Adrenal gland (tissue), 12 donors: ENCODE results near the gene PCK1. TPM values are rescaled to one million over a fixed set of nuclear protein-coding genes. Genes with fewer than 3 reads are reported as not detected.

ENCODE experiments used
- DNase-seq, 7 donors: peaks; one replicate each; pipeline ENCODE4 v3.0.0-alpha.2; 2019 to 2020
- H3K27ac ChIP-seq, 5 donors: fragments of 200-600 bp; sonication (generic) in 4 of 5; 1 replicate in 3 of 5; 2 replicates in 2 of 5; pipeline versions ENCODE4 v1.5.1 to v1.8.0; 2016 to 2020; ENCODE audit warnings: mild to moderate bottlenecking in 1 of 5
- H3K27me3 ChIP-seq: fragments of 200-600 bp; 2 replicates; pipeline ENCODE4 v1.8.0; 2021
- H3K36me3 ChIP-seq, 2 donors: fragments of 200-600 bp; replicated peaks in 1 of 2; 1 replicate in 1 of 2; 2 replicates in 1 of 2; pipeline versions ENCODE4 v1.5.1 to v1.8.0; 2018 to 2022
- H3K4me1 ChIP-seq, 2 donors: fragments of 200-600 bp; replicated peaks in 1 of 2; 1 replicate in 1 of 2; 2 replicates in 1 of 2; pipeline versions ENCODE4 v1.5.1 to v1.8.0; 2018 to 2021
- H3K4me3 ChIP-seq, 4 donors: fragments of 200-600 bp; sonication (generic) in 3 of 4; one replicate each; pipeline ENCODE4 v1.5.1; 2016 to 2018
- H3K9me3 ChIP-seq, 3 donors: fragments of 200-600 bp; sonication (generic) in 1 of 3; replicated peaks in 1 of 3; 1 replicate in 2 of 3; 2 replicates in 1 of 3; pipeline versions ENCODE4 v1.5.1 to v1.8.0; 2016 to 2021
- POLR2A ChIP-seq, 2 donors: fragments of 450-650 bp; IDR thresholded peaks; one replicate each; pipeline ENCODE4 v1.6.1; 2017; ENCODE audit warnings: antibody characterized with exemption in 2 of 2, mild to moderate bottlenecking in 2 of 2, moderate library complexity in 1 of 2
- WGBS, 4 donors: extraction: QIAGEN DNeasy Blood & Tissue Kit in 2 of 4; methylation state at CpG; one replicate each; pipeline versions ENCODE4 v1.1.5 to v1.1.7; 2013 to 2017; 5-methylcytosine and 5-hydroxymethylcytosine counted together
- intact Hi-C, 2 donors: fragments of 100-400 bp; cut with DNase I; formaldehyde crosslinking; loops; one replicate each; pipeline versions ENCODE4 v1.14.1 to v1.15.0; 2022 to 2023
- polyA plus RNA-seq, 3 donors: library from polyadenylated mRNA; stranded (reverse); fragments of 200-250 nt in 2 of 3; fragments of 350-450 nt in 1 of 3; fragmentation: Illumina TruSeq in 1 of 3; extraction: RNeasy Lipid Tissue Mini Kit (QIAGEN cat#74804) in 1 of 3; gene quantifications; one replicate each; pipeline ENCODE4 v1.2.3, GENCODE V29; 2013 to 2014
- total RNA-seq, 9 donors: library from RNA; depleted of rRNA in 4 of 9; stranded (reverse); fragments of >200 nt in 4 of 9; fragments of 120-200 nt in 1 of 9; fragmentation: NEBNext Ultra II Directional in 1 of 9; extraction: Animal tissue kit (Norgen Biotek cat#: 25700) in 1 of 9; gene quantifications; one replicate each; pipeline versions ENCODE4 v1.1.0 to v1.2.4, GENCODE V29; 2013 to 2023
- TF ChIP-seq, protein P1 (sequence below), 6 experiments: fragments of 450-650 bp in 4 of 6; fragments of 200-600 bp in 2 of 6; sonication (generic) in 1 of 6; IDR thresholded peaks; 1 replicate in 5 of 6; 2 replicates in 1 of 6; pipeline versions ENCODE4 v1.5.1 to v1.8.0; 2016 to 2021; ENCODE audit warnings: antibody characterized with exemption in 6 of 6, mild to moderate bottlenecking in 2 of 6, moderate library complexity in 1 of 6
- donor health status: healthy with polysubstance abuse.
- donor health status: Bipolar disorder and iron deficiency.
- donor health status: DM: yes; HTN: yes; CAD: no.
- donor health status: DM: no; HTN: no; CAD: no.
- donor health status: DM: no; HTN: no; CAD: no.
- donor health status: DM: yes; HTN: yes; CAD: no.

PCK1 gene
- total and polyA plus RNA-seq, 12 donors: 0.06 to 5.4 (median 0.65) TPM

DNA sequence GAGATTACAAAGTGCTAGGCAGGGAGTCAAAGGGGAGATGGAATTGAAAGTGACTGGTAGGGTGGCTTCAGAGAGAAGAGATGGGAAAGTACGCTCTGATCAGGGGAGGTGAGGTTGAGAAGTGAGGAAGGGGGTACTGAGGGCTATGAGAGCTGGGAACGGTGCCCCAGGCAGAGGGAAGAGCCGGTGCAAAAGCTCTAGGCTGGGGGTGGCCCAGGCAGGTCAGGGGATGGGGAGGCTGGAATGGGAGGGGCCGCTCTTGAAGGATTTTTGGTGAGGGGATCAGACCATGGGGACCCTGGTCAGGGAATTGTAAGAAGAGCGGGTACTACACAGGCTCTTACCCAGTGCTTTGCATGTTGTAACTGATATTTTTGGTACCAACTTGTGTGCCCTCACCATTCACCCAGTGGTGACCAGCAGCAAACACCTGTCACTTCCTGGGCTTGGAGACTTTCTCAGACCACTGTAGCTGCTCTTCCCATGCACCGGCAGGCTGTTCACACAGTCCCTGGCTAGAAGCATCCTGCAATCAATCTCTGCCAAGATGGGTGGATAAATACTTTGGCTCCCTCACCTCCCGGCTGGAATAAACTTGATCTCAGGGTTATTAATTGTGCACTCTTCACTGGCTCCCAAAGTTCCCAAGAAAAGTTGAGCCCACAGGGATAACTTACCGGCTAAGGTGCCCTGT is 24.0 kb downstream of the PCK1 start:
- no peak overlapping the region for H3K27ac ChIP-seq
- intact Hi-C loops: no loop called here
- DNase-seq: no peak
- H3K36me3 ChIP-seq: no peaks in the 10 kb centered on the region
- peaks cover 11% of the 10 kb centered on the region for H3K27me3 ChIP-seq
- H3K4me1 ChIP-seq: peaks cover 0 to 2% of the 10 kb centered on the region in 2 donors
- H3K9me3 ChIP-seq: no peaks in the 10 kb centered on the region
- TF ChIP-seq, protein P1, sequence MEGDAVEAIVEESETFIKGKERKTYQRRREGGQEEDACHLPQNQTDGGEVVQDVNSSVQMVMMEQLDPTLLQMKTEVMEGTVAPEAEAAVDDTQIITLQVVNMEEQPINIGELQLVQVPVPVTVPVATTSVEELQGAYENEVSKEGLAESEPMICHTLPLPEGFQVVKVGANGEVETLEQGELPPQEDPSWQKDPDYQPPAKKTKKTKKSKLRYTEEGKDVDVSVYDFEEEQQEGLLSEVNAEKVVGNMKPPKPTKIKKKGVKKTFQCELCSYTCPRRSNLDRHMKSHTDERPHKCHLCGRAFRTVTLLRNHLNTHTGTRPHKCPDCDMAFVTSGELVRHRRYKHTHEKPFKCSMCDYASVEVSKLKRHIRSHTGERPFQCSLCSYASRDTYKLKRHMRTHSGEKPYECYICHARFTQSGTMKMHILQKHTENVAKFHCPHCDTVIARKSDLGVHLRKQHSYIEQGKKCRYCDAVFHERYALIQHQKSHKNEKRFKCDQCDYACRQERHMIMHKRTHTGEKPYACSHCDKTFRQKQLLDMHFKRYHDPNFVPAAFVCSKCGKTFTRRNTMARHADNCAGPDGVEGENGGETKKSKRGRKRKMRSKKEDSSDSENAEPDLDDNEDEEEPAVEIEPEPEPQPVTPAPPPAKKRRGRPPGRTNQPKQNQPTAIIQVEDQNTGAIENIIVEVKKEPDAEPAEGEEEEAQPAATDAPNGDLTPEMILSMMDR (IDR thresholded peaks at IDR 0.05): no peak
- TF ChIP-seq POLR2A (IDR thresholded peaks at IDR 0.05): no peak
- H3K4me3 ChIP-seq: no peak overlapping the region
- WGBS, 4 donors: 56 to 68% (median 60%) methylated on average over 8 of the region's 8 CpGs

DNA sequence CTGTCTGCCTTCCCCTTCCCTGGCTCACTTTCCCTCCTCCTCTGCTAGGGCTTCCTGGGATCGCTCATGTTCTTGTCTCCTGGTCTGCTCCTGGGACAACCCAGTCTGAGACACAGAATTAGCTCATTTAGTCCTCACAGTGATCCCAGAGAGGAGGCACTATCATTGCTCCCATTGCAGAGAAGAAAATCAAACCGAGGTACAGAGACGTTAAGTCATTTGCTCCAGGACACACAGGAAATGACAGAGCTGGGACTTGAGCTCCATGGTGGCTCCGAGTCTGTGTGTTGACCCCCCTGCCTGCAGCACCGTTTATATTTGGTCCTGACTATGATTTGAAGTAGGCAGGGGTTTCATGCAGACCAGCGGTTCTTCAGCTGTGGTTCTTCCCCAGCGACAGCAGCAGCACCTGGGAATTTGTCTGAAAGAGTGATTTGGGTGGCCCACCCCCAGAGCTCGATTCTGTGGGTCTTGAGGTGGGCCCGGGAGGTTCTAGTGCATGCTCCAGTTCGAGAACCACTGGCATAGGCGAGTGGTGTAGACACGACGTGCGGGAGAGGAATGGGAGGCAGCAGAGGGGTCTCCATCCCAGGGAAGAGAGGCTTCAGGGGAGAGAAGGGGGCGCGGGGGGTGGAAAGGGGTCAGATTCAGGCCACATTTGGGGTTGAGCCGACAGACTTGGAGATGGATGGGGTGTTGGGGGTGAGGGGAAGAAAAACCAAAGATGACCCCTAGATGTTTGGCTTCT is 24.7 kb downstream of the PCK1 start:
- Histone ChIP-seq H3K27ac (no peak overlapping the region), H3K27me3 (peaks cover 11% of the 10 kb centered on the region), H3K4me1 (no peaks in the 10 kb centered on the region), H3K9me3 (no peaks in the 10 kb centered on the region), H3K36me3 (no peaks in the 10 kb centered on the region), H3K4me3 (no peak overlapping the region)
- intact Hi-C loops: no loop called here
- TF ChIP-seq, protein P1 (IDR thresholded peaks at IDR 0.05): no peak
- TF ChIP-seq POLR2A (IDR thresholded peaks at IDR 0.05): no peak
- WGBS, 4 donors: 64 to 72% (median 69%) methylated on average over 16 to 17 of the region's 17 CpGs
- DNase-seq: no peak

DNA sequence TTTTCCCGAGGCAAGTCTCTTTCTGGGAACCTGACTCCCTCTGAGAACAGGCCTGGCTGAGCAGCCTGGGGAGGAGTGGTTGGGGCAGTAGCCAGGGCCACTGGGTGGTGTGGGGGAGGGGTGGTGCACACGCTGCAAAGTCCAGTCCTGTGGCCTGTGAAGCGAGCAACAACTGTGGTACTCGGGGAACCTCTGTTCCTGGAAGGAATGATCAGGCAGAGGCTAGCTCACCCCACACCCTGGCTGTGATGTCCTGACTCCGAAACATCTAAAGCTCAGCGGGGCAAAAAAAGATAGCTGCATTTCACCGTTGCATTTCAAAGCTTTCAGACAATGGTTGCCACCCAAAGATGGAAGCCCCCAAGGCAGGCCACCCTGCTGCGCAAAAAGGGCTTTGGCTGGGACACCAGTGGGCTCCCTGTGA is 25.5 kb downstream of the PCK1 start:
- H3K4me3 ChIP-seq: no peak overlapping the region
- no peak for DNase-seq
- no peaks in the 10 kb centered on the region for H3K9me3 ChIP-seq
- WGBS, 4 donors: 58 to 74% (median 61%) methylated on average over 5 to 8 of the region's 8 CpGs
- no peaks in the 10 kb centered on the region for H3K4me1 ChIP-seq
- H3K27me3 ChIP-seq: peaks cover 11% of the 10 kb centered on the region
- H3K36me3 ChIP-seq: no peaks in the 10 kb centered on the region
- TF ChIP-seq, protein P1 (IDR thresholded peaks at IDR 0.05): no peak
- TF ChIP-seq POLR2A (IDR thresholded peaks at IDR 0.05): no peak
- intact Hi-C loops: no loop called here
- no peak overlapping the region for H3K27ac ChIP-seq

DNA sequence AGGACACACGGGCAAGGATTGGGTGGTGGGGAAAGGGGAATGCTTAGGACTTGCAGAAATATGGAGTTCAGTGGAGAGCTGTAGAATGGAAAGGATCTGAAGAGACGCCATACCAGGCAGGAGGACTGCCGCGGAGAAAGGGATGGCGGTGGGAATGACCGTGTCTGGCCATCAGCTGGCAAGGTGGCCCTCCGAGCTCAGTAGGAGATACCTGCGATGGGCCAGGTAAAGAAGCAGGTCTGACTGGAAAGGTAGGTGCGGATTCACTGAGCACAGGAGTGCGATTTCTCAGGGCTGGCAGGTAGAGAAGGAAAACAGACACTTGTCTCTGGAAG is 26.0 kb downstream of the PCK1 start:
- intact Hi-C loops: no loop called here
- WGBS, 4 donors: 85 to 93% (median 90%) methylated on average over 10 of the region's 10 CpGs
- no peak overlapping the region for H3K27ac ChIP-seq
- TF ChIP-seq, protein P1 (IDR thresholded peaks at IDR 0.05): no peak
- TF ChIP-seq POLR2A (IDR thresholded peaks at IDR 0.05): no peak
- H3K4me1 ChIP-seq: no peaks in the 10 kb centered on the region
- H3K4me3 ChIP-seq: no peak overlapping the region
- no peak for DNase-seq
- H3K27me3 ChIP-seq: peaks cover 11% of the 10 kb centered on the region
- H3K36me3 ChIP-seq: no peaks in the 10 kb centered on the region
- no peaks in the 10 kb centered on the region for H3K9me3 ChIP-seq
